GM12878 (cell line): Measurements from ENCODE around the gene DOCK2.
"Not testable (repeated sequence)": the region's sequence is repeated elsewhere in the genome, so short reads cannot be mapped to it uniquely, and the experiment has no call there.

ENCODE experiments used
- ASH2L ChIP-seq: fragments of 300-600, 200-600 bp; sonication (generic); IDR thresholded peaks from 2 replicates; pipeline ENCODE4 v1.6.1; 2017; ENCODE audit warnings: low read depth, mild to moderate bottlenecking, borderline replicate concordance
- BRCA1 ChIP-seq: IDR thresholded peaks from 2 replicates; pipeline ENCODE4 v1.6.1; 2011; ENCODE audit warnings: low read depth, low read length, improper control_type of control experiment
- CREM ChIP-seq: IDR thresholded peaks from 2 replicates; pipeline ENCODE4 v1.6.1; 2014; ENCODE audit warnings: antibody characterized with exemption, low read depth
- MTA2 ChIP-seq: fragments of 450-650 bp; IDR thresholded peaks from 2 replicates; pipeline ENCODE4 v1.6.1; 2016; ENCODE audit warnings: low read depth, mild to moderate bottlenecking, moderate library complexity
- SIN3A ChIP-seq: IDR thresholded peaks from 2 replicates; pipeline ENCODE4 v1.6.1; 2012; ENCODE audit warnings: low read depth, low read length, improper control_type of control experiment
- SREBF2 ChIP-seq: IDR thresholded peaks from 2 replicates; pipeline ENCODE4 v1.6.1; 2012; ENCODE audit warnings: mild to moderate bottlenecking, low read length
- YBX1 ChIP-seq: fragments of 450-650 bp; IDR thresholded peaks from 2 replicates; pipeline ENCODE4 v1.6.1; 2016; ENCODE audit warnings: antibody characterized with exemption
- YY1 ChIP-seq: IDR thresholded peaks from 2 replicates; pipeline ENCODE4 v1.6.1; 2011; ENCODE audit warnings: low read depth, mild to moderate bottlenecking, low read length
- TF ChIP-seq, protein P1 (sequence below): fragments of 450-650 bp; IDR thresholded peaks from 2 replicates; pipeline ENCODE4 v1.6.1; 2017; ENCODE audit warnings: mild to moderate bottlenecking, moderate library complexity
- TF ChIP-seq, protein P2 (sequence below): IDR thresholded peaks from 2 replicates; pipeline ENCODE4 v1.6.1; 2011; ENCODE audit warnings: low read depth, low read length, improper control_type of control experiment, borderline replicate concordance
- TF ChIP-seq, protein P3 (sequence below), 3 experiments: IDR thresholded peaks in 2 of 3; conservative IDR thresholded peaks in 1 of 3; 2 replicates each; pipeline ENCODE4 v1.5.1; 2011; ENCODE audit warnings: low read depth in 3 of 3, low read length in 3 of 3, mild to moderate bottlenecking in 3 of 3, control low read depth in 2 of 3, moderate library complexity in 2 of 3, inconsistent platforms in 1 of 3, mixed read lengths in 1 of 3; ENCODE audit not compliant: control insufficient read depth in 2 of 3, insufficient read depth in 1 of 3; ENCODE audit errors: extremely low read depth in 1 of 3

DNA sequence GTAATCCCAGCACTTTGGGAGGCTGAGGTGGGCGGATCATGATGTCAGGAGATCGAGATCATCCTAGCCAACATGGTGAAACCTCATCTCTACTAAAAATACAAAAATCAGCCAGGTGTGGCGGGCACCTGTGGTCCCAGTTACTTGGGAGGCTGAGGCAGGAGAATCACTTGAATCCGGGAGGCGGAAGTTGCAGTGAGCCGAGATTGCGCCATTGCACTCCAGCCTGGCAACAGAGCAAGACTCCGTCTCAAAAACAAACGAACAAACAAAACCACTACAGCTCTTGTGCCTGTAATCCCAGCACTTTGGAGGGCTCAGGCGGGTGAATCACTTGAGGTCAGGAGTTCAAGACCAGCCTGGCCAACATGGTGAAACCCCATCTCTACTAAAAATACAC lies 457.3 kb downstream of the DOCK2 start:
- not testable (repeated sequence) for TF ChIP-seq SIN3A, BRCA1, MTA2, SREBF2, YY1, ASH2L, CREM, YBX1
- TF ChIP-seq, protein P1, sequence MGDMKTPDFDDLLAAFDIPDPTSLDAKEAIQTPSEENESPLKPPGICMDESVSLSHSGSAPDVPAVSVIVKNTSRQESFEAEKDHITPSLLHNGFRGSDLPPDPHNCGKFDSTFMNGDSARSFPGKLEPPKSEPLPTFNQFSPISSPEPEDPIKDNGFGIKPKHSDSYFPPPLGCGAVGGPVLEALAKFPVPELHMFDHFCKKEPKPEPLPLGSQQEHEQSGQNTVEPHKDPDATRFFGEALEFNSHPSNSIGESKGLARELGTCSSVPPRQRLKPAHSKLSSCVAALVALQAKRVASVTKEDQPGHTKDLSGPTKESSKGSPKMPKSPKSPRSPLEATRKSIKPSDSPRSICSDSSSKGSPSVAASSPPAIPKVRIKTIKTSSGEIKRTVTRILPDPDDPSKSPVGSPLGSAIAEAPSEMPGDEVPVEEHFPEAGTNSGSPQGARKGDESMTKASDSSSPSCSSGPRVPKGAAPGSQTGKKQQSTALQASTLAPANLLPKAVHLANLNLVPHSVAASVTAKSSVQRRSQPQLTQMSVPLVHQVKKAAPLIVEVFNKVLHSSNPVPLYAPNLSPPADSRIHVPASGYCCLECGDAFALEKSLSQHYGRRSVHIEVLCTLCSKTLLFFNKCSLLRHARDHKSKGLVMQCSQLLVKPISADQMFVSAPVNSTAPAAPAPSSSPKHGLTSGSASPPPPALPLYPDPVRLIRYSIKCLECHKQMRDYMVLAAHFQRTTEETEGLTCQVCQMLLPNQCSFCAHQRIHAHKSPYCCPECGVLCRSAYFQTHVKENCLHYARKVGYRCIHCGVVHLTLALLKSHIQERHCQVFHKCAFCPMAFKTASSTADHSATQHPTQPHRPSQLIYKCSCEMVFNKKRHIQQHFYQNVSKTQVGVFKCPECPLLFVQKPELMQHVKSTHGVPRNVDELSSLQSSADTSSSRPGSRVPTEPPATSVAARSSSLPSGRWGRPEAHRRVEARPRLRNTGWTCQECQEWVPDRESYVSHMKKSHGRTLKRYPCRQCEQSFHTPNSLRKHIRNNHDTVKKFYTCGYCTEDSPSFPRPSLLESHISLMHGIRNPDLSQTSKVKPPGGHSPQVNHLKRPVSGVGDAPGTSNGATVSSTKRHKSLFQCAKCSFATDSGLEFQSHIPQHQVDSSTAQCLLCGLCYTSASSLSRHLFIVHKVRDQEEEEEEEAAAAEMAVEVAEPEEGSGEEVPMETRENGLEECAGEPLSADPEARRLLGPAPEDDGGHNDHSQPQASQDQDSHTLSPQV, result not testable (repeated sequence)
- TF ChIP-seq, protein P2, sequence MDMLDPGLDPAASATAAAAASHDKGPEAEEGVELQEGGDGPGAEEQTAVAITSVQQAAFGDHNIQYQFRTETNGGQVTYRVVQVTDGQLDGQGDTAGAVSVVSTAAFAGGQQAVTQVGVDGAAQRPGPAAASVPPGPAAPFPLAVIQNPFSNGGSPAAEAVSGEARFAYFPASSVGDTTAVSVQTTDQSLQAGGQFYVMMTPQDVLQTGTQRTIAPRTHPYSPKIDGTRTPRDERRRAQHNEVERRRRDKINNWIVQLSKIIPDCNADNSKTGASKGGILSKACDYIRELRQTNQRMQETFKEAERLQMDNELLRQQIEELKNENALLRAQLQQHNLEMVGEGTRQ, result not testable (repeated sequence)
- TF ChIP-seq, protein P3, sequence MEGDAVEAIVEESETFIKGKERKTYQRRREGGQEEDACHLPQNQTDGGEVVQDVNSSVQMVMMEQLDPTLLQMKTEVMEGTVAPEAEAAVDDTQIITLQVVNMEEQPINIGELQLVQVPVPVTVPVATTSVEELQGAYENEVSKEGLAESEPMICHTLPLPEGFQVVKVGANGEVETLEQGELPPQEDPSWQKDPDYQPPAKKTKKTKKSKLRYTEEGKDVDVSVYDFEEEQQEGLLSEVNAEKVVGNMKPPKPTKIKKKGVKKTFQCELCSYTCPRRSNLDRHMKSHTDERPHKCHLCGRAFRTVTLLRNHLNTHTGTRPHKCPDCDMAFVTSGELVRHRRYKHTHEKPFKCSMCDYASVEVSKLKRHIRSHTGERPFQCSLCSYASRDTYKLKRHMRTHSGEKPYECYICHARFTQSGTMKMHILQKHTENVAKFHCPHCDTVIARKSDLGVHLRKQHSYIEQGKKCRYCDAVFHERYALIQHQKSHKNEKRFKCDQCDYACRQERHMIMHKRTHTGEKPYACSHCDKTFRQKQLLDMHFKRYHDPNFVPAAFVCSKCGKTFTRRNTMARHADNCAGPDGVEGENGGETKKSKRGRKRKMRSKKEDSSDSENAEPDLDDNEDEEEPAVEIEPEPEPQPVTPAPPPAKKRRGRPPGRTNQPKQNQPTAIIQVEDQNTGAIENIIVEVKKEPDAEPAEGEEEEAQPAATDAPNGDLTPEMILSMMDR (IDR thresholded peaks at IDR 0.05 in 2 of 3, conservative IDR thresholded peaks at IDR 0.05 in 1 of 3; ENCODE audit: control insufficient read depth in 2 of 3, extremely low read depth in 1 of 3, insufficient read depth in 1 of 3, low read depth in 3 of 3, low read length in 3 of 3), result not testable (repeated sequence)
